ENCODE measurements around the gene RPLP2. TPM values are rescaled to one million over a fixed set of nuclear protein-coding genes. Genes with fewer than 3 reads are reported as not detected.

RPLP2 gene
- total and polyA plus RNA-seq, 2 of the 4 experiments (the other 2 are of a cell fraction), result 59.9 to 1,897 TPM

DNA sequence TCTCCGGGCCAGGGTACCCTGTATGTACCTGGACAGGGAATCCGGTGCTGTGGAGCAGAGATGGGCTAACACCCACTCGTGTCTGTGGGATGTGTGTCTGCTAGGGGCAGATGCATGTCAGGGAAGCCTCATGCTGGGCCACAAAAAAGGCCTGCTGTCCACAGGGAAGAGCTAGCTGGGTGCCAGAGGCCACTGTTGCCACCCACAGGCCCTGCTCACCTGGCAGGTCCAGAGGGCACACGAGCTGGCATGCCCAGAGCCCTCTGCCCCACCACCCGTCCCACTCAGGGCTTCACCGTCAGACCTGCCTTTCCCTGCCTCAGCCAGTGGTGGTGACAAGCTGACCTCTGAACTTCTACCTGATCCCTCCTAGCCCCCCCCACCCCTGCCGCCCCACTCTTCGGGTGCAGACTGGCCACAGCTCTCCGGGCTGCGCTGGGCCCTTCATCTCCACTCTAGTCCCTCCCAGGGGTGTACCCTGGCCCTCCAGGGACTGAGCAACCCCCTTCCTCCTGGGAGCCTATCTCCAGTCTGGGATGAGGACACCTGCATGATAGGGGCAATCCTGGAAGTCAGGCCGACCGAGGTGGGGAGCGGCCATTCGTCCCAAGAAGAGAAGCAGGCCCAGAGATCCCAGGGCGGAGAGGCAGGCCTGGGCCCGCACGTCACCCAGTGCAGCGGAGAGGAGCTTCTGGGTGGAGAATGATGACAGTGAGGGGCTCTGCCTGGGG, 13.0 kb upstream of the RPLP2 start:
- H4K91ac ChIP-seq (ENCODE audit: insufficient read depth, low read depth, low read length), result peak overlapping the region; percentile 37
- ATAC-seq (ENCODE audit: low read depth), result no peak; the same call in 1 of the 2 replicates
- H3K4me1 ChIP-seq (ENCODE audit: control insufficient read depth, insufficient read depth, low read length), result peaks cover 10% of the 10 kb centered on the region
- H2BK15ac ChIP-seq (ENCODE audit: low read depth, low read length), result no peak overlapping the region
- H3K23ac ChIP-seq (ENCODE audit: low read depth, low read length), result peak overlapping the region; percentile 69
- TF ChIP-seq, protein P1, sequence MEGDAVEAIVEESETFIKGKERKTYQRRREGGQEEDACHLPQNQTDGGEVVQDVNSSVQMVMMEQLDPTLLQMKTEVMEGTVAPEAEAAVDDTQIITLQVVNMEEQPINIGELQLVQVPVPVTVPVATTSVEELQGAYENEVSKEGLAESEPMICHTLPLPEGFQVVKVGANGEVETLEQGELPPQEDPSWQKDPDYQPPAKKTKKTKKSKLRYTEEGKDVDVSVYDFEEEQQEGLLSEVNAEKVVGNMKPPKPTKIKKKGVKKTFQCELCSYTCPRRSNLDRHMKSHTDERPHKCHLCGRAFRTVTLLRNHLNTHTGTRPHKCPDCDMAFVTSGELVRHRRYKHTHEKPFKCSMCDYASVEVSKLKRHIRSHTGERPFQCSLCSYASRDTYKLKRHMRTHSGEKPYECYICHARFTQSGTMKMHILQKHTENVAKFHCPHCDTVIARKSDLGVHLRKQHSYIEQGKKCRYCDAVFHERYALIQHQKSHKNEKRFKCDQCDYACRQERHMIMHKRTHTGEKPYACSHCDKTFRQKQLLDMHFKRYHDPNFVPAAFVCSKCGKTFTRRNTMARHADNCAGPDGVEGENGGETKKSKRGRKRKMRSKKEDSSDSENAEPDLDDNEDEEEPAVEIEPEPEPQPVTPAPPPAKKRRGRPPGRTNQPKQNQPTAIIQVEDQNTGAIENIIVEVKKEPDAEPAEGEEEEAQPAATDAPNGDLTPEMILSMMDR (conservative IDR thresholded peaks at IDR 0.05; ENCODE audit: low read depth, low read length), result no peak
- TF ChIP-seq NFE2L2 (IDR thresholded peaks at IDR 0.05; ENCODE audit: low read depth, low read length), result no peak
- TF ChIP-seq MAZ (IDR thresholded peaks at IDR 0.05; ENCODE audit: borderline replicate concordance, low read depth, low read length), result 0 out of 2 replicates have a peak, but pooled peaks have one; percentile 2
- 0 out of 2 replicates have a peak, but pooled peaks have one; percentile 19 for TF ChIP-seq CHD1 (IDR thresholded peaks at IDR 0.05; ENCODE audit: low read depth, low read length)
- TF ChIP-seq, protein P2, sequence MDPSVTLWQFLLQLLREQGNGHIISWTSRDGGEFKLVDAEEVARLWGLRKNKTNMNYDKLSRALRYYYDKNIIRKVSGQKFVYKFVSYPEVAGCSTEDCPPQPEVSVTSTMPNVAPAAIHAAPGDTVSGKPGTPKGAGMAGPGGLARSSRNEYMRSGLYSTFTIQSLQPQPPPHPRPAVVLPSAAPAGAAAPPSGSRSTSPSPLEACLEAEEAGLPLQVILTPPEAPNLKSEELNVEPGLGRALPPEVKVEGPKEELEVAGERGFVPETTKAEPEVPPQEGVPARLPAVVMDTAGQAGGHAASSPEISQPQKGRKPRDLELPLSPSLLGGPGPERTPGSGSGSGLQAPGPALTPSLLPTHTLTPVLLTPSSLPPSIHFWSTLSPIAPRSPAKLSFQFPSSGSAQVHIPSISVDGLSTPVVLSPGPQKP (IDR thresholded peaks at IDR 0.05; ENCODE audit: borderline replicate concordance, low read depth, low read length), result no peak
- TF ChIP-seq RFX5 (IDR thresholded peaks at IDR 0.05; ENCODE audit: low read depth, low read length), result no peak
- TF ChIP-seq RCOR1 (IDR thresholded peaks at IDR 0.05; ENCODE audit: insufficient replicate concordance, low read length), result no peak
- TF ChIP-seq CEBPB (IDR thresholded peaks at IDR 0.05; ENCODE audit: low read depth, low read length), result no peak
- TF ChIP-seq, protein P3, sequence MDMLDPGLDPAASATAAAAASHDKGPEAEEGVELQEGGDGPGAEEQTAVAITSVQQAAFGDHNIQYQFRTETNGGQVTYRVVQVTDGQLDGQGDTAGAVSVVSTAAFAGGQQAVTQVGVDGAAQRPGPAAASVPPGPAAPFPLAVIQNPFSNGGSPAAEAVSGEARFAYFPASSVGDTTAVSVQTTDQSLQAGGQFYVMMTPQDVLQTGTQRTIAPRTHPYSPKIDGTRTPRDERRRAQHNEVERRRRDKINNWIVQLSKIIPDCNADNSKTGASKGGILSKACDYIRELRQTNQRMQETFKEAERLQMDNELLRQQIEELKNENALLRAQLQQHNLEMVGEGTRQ (IDR thresholded peaks at IDR 0.05; ENCODE audit: low read depth, low read length), result no peak
- TF ChIP-seq RAD21 (IDR thresholded peaks at IDR 0.05; ENCODE audit: low read length), result no peak
- TF ChIP-seq POLR2A (IDR thresholded peaks at IDR 0.05; ENCODE audit: low read depth, low read length), result peak; percentile 25; the same call in 1 of the 2 replicates
- H3K18ac ChIP-seq (ENCODE audit: low read depth, low read length), result peak overlapping the region; percentile 57
- peak overlapping the region; percentile 89 for H3K27ac ChIP-seq (ENCODE audit: insufficient read depth, low read length)
- CTCF ChIA-PET, result interaction anchor here (2.7 kb wide), 1 partner anchor 13 kb away, joined by 10 read pairs; no protein-coding TSS in a partner anchor
- 26% methylated on average over 8 of the region's 18 CpGs; no CpG with 5 or more reads in 1 of the 2 experiments for WGBS, 2 experiments (ENCODE audit: extremely low coverage in 2 of 2, insufficient read length in 1 of 2)
- in situ Hi-C loops (cut with MboI; ENCODE audit: low sequenced_read_pairs) (no loop called here), dilution Hi-C loops (cut with HindIII; ENCODE audit: low sequenced_read_pairs, unreplicated experiment) (no loop called here), intact Hi-C loops (cut with micrococcal nuclease) (loop anchor here (1.0 kb wide), 1 partner anchor 13 kb away; the partner anchor contains the start of gene RPLP2)
- peak overlapping the region; percentile 86 for H3K14ac ChIP-seq (replicated peaks; ENCODE audit: low read depth, low read length)
- peaks cover 18% of the 10 kb centered on the region for H4K20me1 ChIP-seq (ENCODE audit: insufficient read depth, low read length)
- no peaks in the 10 kb centered on the region for H3K27me3 ChIP-seq (ENCODE audit: control insufficient read depth, insufficient read depth, low read length)
- peak overlapping the region; percentile 61 for H3K4me3 ChIP-seq (ENCODE audit: insufficient read depth, low read depth, low read length)
- peaks cover 0 to 25% of the 10 kb centered on the region in 2 experiments; a peak in 3 of 4 replicates for H3K79me1 ChIP-seq (ENCODE audit: low read depth in 1 of 2, low read length in 2 of 2)
- DNase-seq, result no peak
- peak overlapping the region; percentile 84 for H3K9ac ChIP-seq (ENCODE audit: low read depth, low read length)
- peaks cover 36% of the 10 kb centered on the region; the same call in 1 of the 2 replicates for H3K36me3 ChIP-seq (ENCODE audit: control insufficient read depth, insufficient read depth, low read length)
- peak overlapping the region; percentile 20 to 88; a peak in 3 of 4 replicates for H4K8ac ChIP-seq (ENCODE audit: low read depth in 2 of 2, low read length in 2 of 2)
- peaks cover 6% of the 10 kb centered on the region; the same call in 1 of the 2 replicates for H3K9me1 ChIP-seq (ENCODE audit: insufficient read depth, low read length)
- H4K5ac ChIP-seq (ENCODE audit: low read depth, low read length), result peak overlapping the region; percentile 42
- no TSS peak for BruUV-seq (replicated peaks)
- H2BK20ac ChIP-seq (ENCODE audit: low read depth, low read length), result no peak overlapping the region
- H3K4ac ChIP-seq (ENCODE audit: low read depth, low read length), result peak overlapping the region; percentile 85
- H3K9me3 ChIP-seq (ENCODE audit: control insufficient read depth, insufficient read depth, low read length), result no peaks in the 10 kb centered on the region
- H2AK9ac ChIP-seq (replicated peaks; ENCODE audit: low read depth, low read length, poor library complexity), result peak overlapping the region; percentile 95
- H3K56ac ChIP-seq (ENCODE audit: extremely low read depth, insufficient read depth, low read length), result no peak overlapping the region; the same call in 1 of the 2 replicates
- peak overlapping the region; percentile 92 for H2AK5ac ChIP-seq (ENCODE audit: low read depth, low read length)
- peak overlapping the region; percentile 96 for H3K4me2 ChIP-seq (ENCODE audit: low read depth, low read length)
- peak overlapping the region; percentile 70 for H2BK5ac ChIP-seq (ENCODE audit: low read depth, low read length, poor library complexity, severe bottlenecking)
- peak overlapping the region; percentile 93 for H2AFZ ChIP-seq (replicated peaks; ENCODE audit: low read length, poor library complexity)
- H2BK120ac ChIP-seq (ENCODE audit: low read depth, low read length), result 0 out of 2 replicates have a peak overlapping the region, but pooled peaks have one; percentile 35
- POLR2A ChIA-PET (ENCODE audit: unreplicated experiment), result no interaction called here
